Nephron (organoid): ENCODE data around the gene RAET1G.
A peak's percentile ranks its signal among the peaks of the same experiment; 100 is the strongest.
"Not testable (repeated sequence)": the region's sequence is repeated elsewhere in the genome, so short reads cannot be mapped to it uniquely, and the experiment has no call there.

Experiments used
- H3K27ac Mint-ChIP-seq, 3 experiments: 2 replicates each; pipeline ENCODE4 v1.8.0; 2020; ENCODE audit warnings: mixed read lengths in 3 of 3, mild to moderate bottlenecking in 2 of 3, moderate library complexity in 1 of 3
- H3K27me3 Mint-ChIP-seq: 2 replicates; pipeline ENCODE4 v1.8.0; 2021; ENCODE audit warnings: low read depth, mild to moderate bottlenecking, moderate library complexity, mixed read lengths
- H3K36me3 Mint-ChIP-seq: 2 replicates; pipeline ENCODE4 v1.8.0; 2020; ENCODE audit warnings: low read depth, mixed read lengths
- H3K4me1 Mint-ChIP-seq: 2 replicates; pipeline ENCODE4 v1.8.0; 2020; ENCODE audit warnings: mixed read lengths
- H3K4me3 Mint-ChIP-seq, 3 experiments: 2 replicates each; pipeline ENCODE4 v1.8.0; 2020; ENCODE audit warnings: mild to moderate bottlenecking in 3 of 3, mixed read lengths in 3 of 3, moderate library complexity in 2 of 3
- H3K9me3 Mint-ChIP-seq: 2 replicates; pipeline ENCODE4 v1.8.0; 2020; ENCODE audit warnings: mixed read lengths
- CTCF ChIP-seq, 3 experiments: fragments of 200-600 bp; sonication (generic); IDR thresholded peaks; one replicate each; pipeline ENCODE4 v1.5.0; 2021; ENCODE audit warnings: antibody characterized with exemption in 3 of 3; ENCODE audit not compliant: unreplicated experiment in 3 of 3

The RAET1G gene

GRCh38 chr6:149919834-149920225, 3.1 kb downstream of the RAET1G start:
- Mint-ChIP-seq H3K4me3 (peak overlapping the region in 1 of 3 experiments; percentile 52), H3K27me3 (peaks cover 66% of the 10 kb centered on the region), H3K36me3 (no peaks in the 10 kb centered on the region), H3K4me1 (peaks cover 7% of the 10 kb centered on the region), H3K9me3 (no peaks in the 10 kb centered on the region), H3K27ac (no peak overlapping the region)
- TF ChIP-seq CTCF (IDR thresholded peaks at IDR 0.05; ENCODE audit: unreplicated experiment in 3 of 3), result no peak

- H3K27ac Mint-ChIP-seq, H3K36me3 Mint-ChIP-seq, H3K4me1 Mint-ChIP-seq, H3K4me3 Mint-ChIP-seq, H3K9me3 Mint-ChIP-seq: not testable (repeated sequence)
- peaks cover 65% of the 10 kb centered on the region for H3K27me3 Mint-ChIP-seq
These were observed 3.6 kb downstream of the RAET1G start for GRCh38 chr6:149919126-149919833.

GRCh38 chr6:149918151-149918905, 4.6 kb downstream of the RAET1G start:
- no peak for TF ChIP-seq CTCF (IDR thresholded peaks at IDR 0.05; ENCODE audit: unreplicated experiment in 3 of 3)
- no peak overlapping the region for H3K4me3 Mint-ChIP-seq
- H3K36me3 Mint-ChIP-seq, result no peaks in the 10 kb centered on the region
- peaks cover 6% of the 10 kb centered on the region for H3K4me1 Mint-ChIP-seq
- H3K9me3 Mint-ChIP-seq, result no peaks in the 10 kb centered on the region
- H3K27me3 Mint-ChIP-seq, result peaks cover 64% of the 10 kb centered on the region
- no peak overlapping the region for H3K27ac Mint-ChIP-seq

- no peak for TF ChIP-seq CTCF (IDR thresholded peaks at IDR 0.05; ENCODE audit: unreplicated experiment in 3 of 3)
- Mint-ChIP-seq H3K27me3 (peaks cover 64% of the 10 kb centered on the region), H3K9me3 (peaks cover 4% of the 10 kb centered on the region), H3K36me3 (no peaks in the 10 kb centered on the region), H3K4me3 (no peak overlapping the region), H3K27ac (no peak overlapping the region), H3K4me1 (no peaks in the 10 kb centered on the region)
These were observed 5.2 kb downstream of the RAET1G start for GRCh38 chr6:149917679-149918078.

- peaks cover 58% of the 10 kb centered on the region for H3K27me3 Mint-ChIP-seq
- H3K27ac Mint-ChIP-seq, result no peak overlapping the region
- no peak overlapping the region for H3K4me3 Mint-ChIP-seq
- no peaks in the 10 kb centered on the region for H3K4me1 Mint-ChIP-seq
- H3K36me3 Mint-ChIP-seq, result no peaks in the 10 kb centered on the region
- peaks cover 4% of the 10 kb centered on the region for H3K9me3 Mint-ChIP-seq
- TF ChIP-seq CTCF (IDR thresholded peaks at IDR 0.05; ENCODE audit: unreplicated experiment in 3 of 3), result no peak
These were observed 6.7 kb downstream of the RAET1G start for GRCh38 chr6:149915970-149916865.
